PFSK-1 (cell line): ENCODE data around the gene SLC38A9.

Experiments used
- FOXP2 ChIP-seq: optimal IDR thresholded peaks from 2 replicates; pipeline ENCODE3; 2011; ENCODE audit warnings: borderline replicate concordance, control low read depth, inconsistent platforms; ENCODE audit not compliant: insufficient read depth; ENCODE audit errors: extremely low read length, extremely low read depth
- POLR2AphosphoS5 ChIP-seq: IDR thresholded peaks from 2 replicates; pipeline ENCODE4 v1.6.1; 2012; ENCODE audit warnings: low read depth, mild to moderate bottlenecking, control low read depth, low read length, moderate library complexity
- SIN3A ChIP-seq: IDR thresholded peaks from 2 replicates; pipeline ENCODE4 v1.6.1; 2012; ENCODE audit warnings: mild to moderate bottlenecking, low read length, moderate library complexity, borderline replicate concordance; ENCODE audit not compliant: insufficient read depth
- TAF1 ChIP-seq: IDR thresholded peaks from 2 replicates; pipeline ENCODE4 v1.6.1; 2012; ENCODE audit warnings: low read length, control low read depth, borderline replicate concordance; ENCODE audit not compliant: insufficient read depth
- TF ChIP-seq, protein P1 (sequence below), 2 experiments: IDR thresholded peaks; 2 replicates each; pipeline versions ENCODE4 v1.6.1 to v1.8.0; 2011 to 2012; ENCODE audit warnings: low read depth in 2 of 2, low read length in 2 of 2, control low read depth in 1 of 2, inconsistent platforms in 1 of 2, mild to moderate bottlenecking in 1 of 2, moderate library complexity in 1 of 2; ENCODE audit not compliant: insufficient read depth in 1 of 2

The SLC38A9 gene

DNA sequence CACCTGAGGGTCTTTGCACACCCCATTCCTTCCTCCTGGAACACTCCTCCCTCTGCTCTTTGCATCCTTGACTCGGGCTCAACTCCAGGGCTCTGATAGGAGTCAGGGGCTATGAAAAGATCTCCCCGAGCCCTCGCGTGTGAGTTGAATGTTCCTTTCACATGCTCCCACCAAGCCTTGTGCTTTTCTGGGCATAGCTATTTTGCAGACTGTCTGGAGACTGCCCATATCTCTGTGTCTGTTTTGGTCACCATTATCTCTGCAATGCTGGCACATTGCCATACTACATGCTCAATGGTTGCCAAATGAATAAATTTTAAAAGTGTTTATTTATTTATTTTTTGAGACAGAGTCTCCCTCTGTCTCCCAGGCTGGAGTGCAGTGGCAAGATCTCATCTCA is 120.4 kb downstream of the SLC38A9 start:
- TF ChIP-seq POLR2AphosphoS5 (no peak), FOXP2 (no peak)

DNA sequence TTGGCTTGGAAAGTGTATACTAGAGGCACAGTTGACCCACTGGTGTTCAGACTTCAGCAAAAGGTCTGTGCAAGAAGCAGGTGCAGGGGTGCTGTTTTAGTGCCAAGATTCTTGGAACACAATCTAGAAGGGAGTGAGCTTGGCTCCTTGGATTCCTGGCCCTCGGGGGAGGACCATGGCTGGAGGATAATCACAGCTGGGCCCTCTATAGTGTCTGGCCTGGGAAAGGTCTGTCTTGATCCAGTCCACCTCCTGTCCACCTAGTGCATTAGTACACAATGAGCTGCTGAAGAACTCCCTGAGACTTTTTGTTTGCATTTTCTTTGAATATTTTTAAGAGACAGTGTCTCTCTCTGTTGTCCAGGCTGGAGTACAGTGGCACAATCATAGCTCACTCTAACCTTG is 126.9 kb downstream of the SLC38A9 start:
- no peak for TF ChIP-seq SIN3A
- TF ChIP-seq FOXP2: no peak
- TF ChIP-seq POLR2AphosphoS5: no peak
- no peak for TF ChIP-seq TAF1
- TF ChIP-seq, protein P1, sequence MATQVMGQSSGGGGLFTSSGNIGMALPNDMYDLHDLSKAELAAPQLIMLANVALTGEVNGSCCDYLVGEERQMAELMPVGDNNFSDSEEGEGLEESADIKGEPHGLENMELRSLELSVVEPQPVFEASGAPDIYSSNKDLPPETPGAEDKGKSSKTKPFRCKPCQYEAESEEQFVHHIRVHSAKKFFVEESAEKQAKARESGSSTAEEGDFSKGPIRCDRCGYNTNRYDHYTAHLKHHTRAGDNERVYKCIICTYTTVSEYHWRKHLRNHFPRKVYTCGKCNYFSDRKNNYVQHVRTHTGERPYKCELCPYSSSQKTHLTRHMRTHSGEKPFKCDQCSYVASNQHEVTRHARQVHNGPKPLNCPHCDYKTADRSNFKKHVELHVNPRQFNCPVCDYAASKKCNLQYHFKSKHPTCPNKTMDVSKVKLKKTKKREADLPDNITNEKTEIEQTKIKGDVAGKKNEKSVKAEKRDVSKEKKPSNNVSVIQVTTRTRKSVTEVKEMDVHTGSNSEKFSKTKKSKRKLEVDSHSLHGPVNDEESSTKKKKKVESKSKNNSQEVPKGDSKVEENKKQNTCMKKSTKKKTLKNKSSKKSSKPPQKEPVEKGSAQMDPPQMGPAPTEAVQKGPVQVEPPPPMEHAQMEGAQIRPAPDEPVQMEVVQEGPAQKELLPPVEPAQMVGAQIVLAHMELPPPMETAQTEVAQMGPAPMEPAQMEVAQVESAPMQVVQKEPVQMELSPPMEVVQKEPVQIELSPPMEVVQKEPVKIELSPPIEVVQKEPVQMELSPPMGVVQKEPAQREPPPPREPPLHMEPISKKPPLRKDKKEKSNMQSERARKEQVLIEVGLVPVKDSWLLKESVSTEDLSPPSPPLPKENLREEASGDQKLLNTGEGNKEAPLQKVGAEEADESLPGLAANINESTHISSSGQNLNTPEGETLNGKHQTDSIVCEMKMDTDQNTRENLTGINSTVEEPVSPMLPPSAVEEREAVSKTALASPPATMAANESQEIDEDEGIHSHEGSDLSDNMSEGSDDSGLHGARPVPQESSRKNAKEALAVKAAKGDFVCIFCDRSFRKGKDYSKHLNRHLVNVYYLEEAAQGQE (IDR thresholded peaks at IDR 0.05; ENCODE audit: insufficient read depth in 1 of 2, low read depth in 2 of 2, low read length in 2 of 2): no peak

DNA sequence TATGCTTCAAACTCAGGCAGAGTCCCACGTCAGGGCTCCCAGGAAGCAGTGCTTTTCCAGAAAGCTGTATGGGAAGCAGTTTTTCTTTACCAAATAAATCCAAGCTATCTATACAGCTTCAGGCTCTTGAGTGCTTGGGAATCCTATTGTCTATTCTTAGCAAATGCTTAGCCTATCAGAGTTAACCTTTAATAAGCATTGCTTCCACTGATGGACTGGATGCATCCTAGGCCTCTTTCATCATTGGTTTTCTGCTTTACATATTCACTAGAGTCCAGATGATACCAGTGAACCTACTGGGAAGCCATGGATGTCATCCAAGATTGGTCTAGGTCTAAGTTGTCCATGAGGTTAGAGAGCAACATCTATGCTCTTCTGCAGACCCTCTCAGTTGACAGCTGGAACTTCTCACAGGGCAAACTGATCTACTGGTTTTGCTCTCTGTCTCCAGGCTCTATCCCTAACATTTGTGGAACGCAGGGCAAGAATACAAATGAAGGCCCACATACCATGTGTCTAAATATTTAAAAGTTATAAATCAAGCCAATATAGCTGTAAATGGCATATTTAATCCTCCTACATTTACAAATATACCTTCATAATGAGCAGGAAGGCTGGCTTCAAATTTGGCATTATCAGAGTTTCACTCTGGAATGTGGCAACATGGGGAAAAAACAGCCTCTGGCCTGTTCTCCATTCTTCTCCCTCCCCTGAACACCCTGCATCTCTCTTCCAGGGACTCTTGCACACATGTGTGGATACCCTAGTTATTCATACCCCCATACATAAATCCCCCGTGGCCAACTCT is 127.5 kb downstream of the SLC38A9 start:
- TF ChIP-seq TAF1 (no peak), FOXP2 (no peak), SIN3A (no peak), POLR2AphosphoS5 (no peak)
- TF ChIP-seq, protein P1 (IDR thresholded peaks at IDR 0.05; ENCODE audit: insufficient read depth in 1 of 2, low read depth in 2 of 2, low read length in 2 of 2): no peak

DNA sequence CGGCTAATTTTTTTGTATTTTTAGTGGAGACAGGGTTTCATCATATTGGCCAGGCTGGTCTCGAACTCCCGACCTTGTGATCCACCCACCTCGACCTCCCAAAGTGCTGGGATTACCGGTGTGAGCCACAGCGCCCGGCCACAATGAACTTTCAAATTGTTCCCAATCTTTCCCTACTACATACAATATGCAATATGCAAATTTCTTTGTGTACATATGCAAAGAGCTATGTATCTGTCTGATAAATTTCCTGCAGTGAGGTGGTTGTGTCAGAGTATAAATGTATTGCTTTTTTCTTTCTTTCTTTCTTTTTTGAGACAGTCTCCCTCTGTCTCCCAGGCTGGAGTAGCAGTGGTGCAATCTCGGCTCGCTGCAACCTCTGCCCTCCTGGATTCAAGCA is 128.5 kb downstream of the SLC38A9 start:
- no peak for TF ChIP-seq TAF1
- no peak for TF ChIP-seq SIN3A
- TF ChIP-seq, protein P1 (IDR thresholded peaks at IDR 0.05; ENCODE audit: insufficient read depth in 1 of 2, low read depth in 2 of 2, low read length in 2 of 2): no peak
- TF ChIP-seq FOXP2: no peak
- no peak for TF ChIP-seq POLR2AphosphoS5

DNA sequence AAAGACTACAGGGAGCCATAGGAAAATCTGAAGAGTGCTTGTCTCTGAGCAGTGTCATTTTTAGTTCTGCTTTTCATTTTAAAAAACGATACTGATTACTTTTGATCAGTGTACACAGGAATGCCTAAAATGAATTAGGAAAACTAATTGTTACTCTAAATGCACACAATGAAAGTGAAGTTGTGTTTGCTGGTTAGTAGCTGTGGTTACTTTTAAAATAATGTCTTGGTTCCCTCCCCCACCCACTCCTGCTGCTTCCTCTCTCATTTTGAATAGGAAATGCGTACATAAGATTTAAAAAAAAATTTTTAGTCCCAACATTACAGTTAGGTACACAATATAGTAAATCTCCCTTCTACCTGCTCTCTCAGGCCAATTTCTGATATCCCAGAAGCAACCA is 129.9 kb downstream of the SLC38A9 start:
- no peak for TF ChIP-seq TAF1
- TF ChIP-seq, protein P1 (IDR thresholded peaks at IDR 0.05; ENCODE audit: insufficient read depth in 1 of 2, low read depth in 2 of 2, low read length in 2 of 2): no peak
- TF ChIP-seq FOXP2: no peak
- no peak for TF ChIP-seq SIN3A
- TF ChIP-seq POLR2AphosphoS5: no peak
